Measurements from ENCODE around the gene ALKBH3.

The ALKBH3 gene

DNA sequence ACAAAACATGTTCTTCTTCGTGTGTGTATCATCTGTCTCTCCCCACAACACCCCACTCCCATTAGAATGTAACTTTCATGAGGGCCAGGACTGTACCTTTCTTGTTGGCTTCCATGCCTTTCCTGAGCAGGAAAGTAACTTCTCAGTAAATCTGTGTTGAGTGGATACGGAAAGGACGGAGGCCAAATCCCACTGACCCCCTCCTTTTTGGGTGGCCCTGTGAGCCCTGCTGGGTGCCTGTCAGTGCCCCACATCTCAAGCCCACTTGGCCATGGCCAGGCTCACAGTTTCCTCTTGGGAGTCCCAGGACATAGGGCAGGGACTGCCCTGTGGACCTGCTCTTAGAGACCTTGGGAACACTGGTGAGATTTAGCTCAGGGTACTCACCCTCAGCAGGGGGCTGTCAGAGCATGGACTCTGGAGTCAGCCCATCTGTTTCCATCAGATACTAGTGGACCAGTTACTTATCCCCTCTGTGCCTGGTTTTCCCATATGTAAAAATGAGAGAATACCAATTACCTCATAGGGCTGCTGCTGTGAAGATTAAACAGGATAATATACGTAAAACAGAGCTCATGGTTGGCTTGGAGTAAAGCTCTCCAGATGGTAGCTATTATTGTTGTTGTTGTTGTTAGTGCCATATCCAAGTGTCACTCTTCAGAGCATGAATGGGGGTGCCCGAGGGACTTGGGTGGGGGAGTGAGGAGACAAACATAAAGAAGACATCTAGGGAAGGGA lies 60.8 kb downstream of the ALKBH3 start:
- DNase-seq (ENCODE audit: low read depth) = no peak

DNA sequence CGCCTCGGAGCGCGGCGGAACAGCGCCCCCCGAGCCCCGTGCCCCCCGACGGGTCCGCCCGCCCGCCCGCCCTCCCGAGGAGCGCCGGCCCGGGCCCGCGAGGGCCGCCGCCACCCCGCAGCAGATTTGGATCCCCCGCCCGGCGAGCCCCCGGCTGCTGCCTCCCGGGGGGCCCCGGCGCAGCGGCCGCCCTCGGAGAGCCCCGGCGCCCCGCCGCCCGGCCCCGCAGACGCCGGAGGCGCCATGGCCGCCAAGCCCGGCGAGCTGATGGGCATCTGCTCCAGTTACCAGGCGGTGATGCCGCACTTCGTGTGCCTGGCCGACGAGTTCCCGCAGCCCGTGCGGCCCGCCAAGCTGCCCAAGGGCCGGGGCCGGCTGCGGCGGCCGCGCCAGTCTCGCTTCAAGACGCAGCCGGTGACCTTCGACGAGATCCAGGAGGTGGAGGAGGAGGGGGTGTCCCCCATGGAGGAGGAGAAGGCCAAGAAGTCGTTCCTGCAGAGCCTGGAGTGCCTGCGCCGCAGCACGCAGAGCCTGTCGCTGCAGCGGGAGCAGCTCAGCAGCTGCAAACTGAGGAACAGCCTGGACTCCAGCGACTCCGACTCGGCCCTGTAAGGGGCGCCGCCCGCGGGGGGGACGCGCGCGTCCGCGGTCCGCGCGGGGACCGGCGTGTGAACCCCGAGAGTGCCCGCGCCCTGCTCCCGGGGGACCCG lies 62.2 kb downstream of the ALKBH3 start:
- DNase-seq (ENCODE audit: low read depth) = no peak

- DNase-seq (ENCODE audit: low read depth) = no peak
These were observed 62.8 kb downstream of the ALKBH3 start for GRCh38 chr11:43943372-43943930.

- DNase-seq (ENCODE audit: low read depth) = no peak
These were observed 63.5 kb downstream of the ALKBH3 start for GRCh38 chr11:43943931-43944751.

DNA sequence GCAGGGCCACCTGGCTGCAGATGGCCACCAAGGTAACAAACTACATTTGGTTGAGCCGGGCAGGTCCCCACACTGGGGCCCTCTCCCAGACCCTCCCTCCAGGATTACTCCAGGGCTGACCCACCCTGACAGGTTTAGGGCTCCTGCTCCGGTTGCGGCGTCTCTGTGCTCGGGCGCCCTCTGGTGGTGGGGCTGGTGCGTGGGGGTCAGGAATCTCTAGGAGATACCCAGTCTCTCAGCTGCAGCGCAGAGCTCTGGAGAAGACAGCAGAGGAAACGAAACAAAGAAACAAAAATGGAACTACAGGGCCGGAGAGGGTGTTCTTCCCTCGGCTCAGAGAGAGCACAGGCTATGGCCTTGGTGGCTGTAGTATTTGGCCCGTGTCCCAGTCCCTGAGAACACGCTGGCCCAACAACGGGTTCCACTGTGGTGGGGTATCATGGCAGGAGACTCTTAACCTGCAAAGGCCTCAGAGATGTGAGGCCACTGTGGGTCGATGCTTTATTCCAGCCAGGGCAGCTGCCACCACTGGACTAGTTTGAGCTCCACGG lies 64.2 kb downstream of the ALKBH3 start:
- DNase-seq (ENCODE audit: low read depth) = no peak

GRCh38 chr11:43947003-43947500 lies 66.4 kb downstream of the ALKBH3 start:
- no peak for DNase-seq (ENCODE audit: low read depth)

- no peak for DNase-seq (ENCODE audit: low read depth)
These were observed 67.2 kb downstream of the ALKBH3 start for GRCh38 chr11:43947815-43948214.

DNA sequence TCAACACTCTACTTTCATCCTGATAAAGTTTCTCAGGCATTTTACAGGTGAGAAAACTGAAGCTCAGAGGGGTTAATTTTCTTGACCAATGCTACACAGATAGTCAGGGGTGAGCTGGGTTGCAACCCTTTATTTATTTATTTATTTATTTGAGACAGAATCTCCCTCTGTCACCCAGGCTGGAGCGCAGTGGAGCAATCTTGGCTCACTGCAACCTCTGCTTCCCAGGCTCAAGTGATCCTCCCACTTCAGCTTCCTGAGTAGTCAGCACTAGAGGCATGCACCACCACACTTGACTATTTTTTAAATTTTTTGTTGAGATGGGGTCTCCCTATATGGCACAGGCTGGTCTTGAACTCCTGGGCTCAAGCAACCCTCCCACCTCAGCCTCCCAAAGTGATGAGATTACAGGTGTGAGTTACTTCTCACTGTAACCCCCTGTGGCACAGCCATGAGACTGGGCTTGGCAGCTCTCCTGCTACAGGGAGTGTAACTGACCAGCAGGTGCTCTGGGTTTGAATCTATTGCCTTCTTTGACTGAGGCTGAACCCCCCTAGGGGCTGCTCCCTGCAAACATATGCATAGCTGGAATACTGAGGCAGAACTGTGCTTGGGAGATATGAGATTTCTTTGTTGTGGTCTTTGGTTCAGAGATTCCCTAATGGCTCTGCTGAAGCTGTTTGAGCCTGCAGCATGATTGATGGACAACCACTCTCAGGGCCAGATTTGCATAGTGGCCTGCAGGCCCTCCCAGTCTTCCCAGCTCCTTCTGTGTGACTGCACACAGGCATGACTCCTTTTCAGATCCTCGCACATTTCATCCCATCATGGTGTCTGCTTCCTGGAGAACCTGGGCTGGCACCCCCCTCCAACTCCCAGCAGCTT lies 68.0 kb downstream of the ALKBH3 start:
- DNase-seq (ENCODE audit: low read depth) = no peak

DNA sequence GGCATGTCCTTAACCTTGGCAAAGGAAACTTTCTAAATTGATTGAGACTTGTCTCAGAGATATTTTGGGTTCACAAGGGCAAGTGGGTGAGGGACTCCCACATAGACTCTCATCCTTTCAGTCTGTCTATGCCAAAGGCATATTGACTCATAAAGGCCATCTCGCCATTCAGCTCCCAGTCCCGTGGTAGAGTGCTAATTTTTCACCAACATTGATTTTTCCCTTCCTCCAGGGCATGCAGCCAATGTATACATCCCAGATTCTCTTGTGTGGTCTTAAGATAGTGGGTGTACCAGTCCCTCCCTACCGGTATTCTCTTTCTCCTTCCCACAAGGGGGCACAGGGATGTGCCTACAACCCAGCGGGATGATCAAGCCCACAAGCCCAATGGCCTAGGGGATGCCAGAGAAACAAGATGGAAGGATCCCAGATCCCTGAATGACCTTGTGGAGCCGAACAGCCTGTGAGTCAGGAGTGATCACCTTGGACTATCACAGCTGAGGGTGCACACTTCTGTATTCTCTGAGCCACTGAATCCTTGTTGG lies 69.8 kb downstream of the ALKBH3 start:
- DNase-seq (ENCODE audit: low read depth) = no peak

DNA sequence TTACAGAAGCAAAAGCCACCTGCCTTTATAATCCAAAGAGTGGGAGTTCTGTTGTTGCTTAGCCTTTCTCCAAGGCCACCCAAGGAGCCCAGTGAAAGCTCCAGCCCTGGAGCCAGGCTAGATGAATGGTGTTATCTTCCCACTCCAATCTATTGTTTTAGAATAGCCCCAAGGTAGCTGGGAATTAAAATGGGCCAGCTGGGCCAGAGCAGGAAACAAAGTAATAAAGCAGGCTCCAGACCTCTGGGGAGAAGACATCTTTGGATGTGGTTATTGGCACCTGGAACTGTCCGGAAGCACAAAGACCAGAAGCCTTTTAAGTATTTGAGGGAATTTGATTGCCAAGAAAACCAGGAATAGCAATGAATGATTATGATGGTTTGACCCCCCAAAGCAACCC lies 70.6 kb downstream of the ALKBH3 start:
- no peak for DNase-seq (ENCODE audit: low read depth)

DNA sequence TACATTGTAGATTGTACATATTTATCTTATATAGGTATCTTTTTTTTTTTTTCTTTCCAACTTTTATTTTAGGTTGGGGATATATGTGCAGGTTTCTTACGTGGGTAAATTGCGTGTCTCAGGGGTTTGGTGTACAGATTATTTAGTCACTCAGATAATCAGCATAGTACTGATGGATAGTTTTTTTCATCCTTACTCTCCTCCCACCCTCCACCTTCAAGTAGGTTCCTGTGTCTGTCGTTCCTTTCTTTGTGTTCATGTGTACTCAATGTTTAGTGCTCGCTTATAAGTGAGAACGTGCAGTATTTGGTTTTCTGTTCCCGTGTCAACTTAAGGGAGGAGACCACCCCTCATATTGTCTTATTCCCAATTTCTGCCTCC lies 71.4 kb downstream of the ALKBH3 start:
- DNase-seq (ENCODE audit: low read depth) = no peak

DNA sequence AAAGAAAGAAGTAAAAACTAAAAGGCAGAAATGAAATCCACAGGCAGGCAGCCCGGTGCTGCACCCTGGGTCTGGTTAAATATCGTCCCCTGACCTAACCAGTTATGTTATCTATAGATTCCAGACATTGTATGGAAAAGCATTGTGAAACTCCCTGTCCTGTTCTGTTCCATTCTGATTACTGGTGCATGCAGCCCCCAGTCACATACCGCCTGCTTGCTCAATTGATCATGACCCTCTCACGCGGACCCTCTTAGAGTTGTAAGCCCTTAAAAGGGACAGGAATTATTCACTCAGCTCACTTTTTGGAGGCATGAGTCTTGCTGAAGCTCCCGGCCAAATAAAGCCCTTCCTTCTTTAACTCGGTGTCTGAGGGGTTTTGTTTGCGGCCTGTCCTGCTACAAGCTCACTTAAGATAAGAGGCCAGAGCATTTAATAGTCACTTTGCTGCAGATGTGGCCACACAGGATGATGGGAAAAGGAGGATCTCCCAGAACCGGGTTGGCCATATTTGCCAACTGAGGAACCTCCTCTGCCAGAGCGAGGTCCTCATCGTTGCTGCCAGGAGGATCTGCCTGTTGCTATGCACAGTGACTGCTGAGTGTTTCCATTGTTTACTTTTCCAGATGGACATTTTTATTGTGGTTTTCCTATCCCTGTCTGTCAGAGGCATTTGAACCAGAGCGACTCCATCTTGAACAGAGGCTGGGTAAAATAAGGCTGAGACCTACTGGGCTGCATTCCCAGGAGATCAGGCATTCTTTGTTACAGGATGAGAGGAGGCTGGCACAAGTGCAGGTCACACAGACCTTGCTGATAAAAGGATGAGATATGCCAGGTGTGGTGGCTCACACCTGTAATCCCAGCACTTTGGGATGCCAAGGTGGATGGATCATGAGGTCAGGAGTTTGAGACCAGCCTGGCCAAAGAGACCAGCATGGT lies 72.0 kb downstream of the ALKBH3 start:
- DNase-seq (ENCODE audit: low read depth) = no peak

DNA sequence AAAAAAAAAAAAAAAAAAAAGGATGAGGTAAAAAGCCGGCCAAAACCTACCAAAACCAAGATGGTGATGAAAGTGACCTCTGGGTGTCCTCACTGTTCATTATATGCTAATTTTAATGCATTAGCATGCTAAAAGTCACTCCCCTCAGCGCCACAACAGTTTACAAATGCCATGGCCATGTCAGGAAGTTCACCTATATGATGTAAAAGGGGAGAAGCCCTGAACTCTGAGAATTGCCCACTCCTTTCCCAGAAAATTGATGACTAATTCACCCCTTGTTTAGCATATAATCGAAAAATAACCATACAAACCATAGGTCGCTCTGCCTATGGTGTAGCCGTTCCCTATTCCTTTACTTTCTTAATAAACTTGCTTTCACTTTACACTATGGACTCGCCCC lies 72.9 kb downstream of the ALKBH3 start:
- no peak for DNase-seq (ENCODE audit: low read depth)

DNA sequence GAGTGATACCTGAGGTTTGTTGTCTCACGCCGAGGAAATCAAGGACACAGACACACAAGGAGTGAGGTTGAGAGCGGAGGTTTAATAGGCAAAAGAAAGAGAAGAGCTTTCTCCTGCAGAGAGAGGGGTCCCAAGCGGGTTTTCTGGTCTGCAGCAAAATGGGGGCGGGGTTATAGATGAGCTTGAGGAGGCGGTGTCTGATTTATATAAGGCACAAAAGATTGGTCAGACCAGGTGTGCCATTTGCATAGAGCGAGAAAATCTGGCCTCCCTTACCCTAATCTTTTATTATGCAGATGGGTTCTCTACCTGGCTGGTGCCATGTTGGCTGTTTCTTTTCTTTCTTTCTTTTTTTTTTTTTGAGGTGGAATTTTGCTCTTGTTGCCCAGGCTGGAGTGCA lies 73.6 kb downstream of the ALKBH3 start:
- DNase-seq (ENCODE audit: low read depth) = no peak

DNA sequence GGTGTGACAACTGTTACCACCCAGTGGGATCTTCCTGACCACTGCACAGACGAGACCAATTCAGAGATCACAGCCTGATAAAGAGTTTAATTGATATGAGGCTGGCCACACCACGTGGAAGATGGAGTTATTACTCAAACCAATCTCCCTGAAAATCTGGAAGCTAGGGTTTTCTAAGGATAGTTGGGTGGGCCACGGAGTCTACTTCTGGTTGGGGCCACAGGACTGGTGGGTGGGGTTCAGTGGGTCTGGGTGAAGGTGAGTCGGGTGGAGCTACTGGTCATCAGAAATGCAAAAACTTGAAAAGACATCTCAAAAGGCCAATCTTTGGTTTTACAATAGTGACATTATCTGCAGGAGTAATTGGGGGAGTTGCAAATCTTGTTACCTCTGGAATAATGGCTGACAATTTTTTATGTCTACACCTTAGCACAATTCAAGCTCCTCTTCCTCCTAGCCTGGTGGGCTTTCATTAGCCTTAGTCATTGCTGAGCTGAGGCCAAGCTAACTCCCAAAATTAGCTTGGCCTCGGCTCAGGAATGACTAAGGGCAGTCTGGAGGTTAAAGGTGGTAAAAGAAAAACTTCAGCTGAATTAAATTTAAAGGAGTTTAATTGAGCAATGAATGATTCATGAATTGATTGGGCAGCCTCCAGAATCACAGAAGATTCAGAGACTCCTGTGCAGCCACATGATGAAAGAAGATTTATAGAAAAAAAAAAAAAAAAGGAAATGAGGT lies 74.9 kb downstream of the ALKBH3 start:
- no peak for DNase-seq (ENCODE audit: low read depth)

GRCh38 chr11:43957571-43957970 lies 76.9 kb downstream of the ALKBH3 start:
- DNase-seq (ENCODE audit: low read depth) = no peak

DNA sequence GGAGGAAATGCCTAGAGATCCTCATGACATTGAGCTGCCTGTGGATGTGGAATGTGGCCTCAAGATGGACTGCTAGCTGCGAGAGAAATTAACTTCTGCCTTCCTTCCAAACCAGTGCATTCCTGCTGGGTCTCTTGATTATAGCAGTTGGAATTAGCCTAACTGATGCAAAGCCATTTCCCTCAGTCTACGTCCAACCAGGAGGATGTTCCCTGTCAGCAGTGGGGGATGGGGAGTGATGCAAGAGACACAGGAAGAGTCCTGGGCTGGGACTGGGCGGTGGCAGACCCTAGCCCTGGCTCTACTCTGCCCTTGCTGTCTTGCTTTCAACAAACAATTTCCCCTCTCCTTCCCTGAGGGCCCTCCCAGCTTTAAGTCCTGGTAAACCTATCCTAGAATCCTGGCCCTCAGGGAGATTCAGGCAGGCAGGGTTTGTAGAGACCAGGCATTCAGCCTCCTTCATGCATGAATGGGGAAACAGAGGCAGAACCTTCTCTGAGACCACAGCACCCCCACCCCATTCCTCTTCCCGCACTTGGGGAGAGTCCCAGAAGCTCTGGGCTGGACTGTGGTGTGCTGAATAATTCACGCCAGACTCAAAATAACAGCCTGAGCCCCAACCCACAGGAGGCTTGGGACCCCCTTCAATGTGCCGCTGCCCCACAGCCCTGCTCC lies 78.8 kb downstream of the ALKBH3 start:
- DNase-seq (ENCODE audit: low read depth) = no peak

All from fibroblast of the conjunctiva (primary cell).